Brain microvascular endothelial cell (primary cell): ENCODE measurements around the gene GCHFR.

Source experiments
- DNase-seq: peaks from one replicate; pipeline ENCODE4 v3.0.0-alpha.2; 2020
- H3K27ac ChIP-seq: fragments of 250-450 bp; sonication (Bioruptor Pico); 2 replicates; pipeline ENCODE4 v1.5.1; 2020; ENCODE audit warnings: mild to moderate bottlenecking, moderate library complexity
- H3K27me3 ChIP-seq: fragments of 250-450 bp; sonication (Bioruptor Pico); replicated peaks from 2 replicates; pipeline ENCODE4 v1.5.1; 2020; ENCODE audit warnings: mild to moderate bottlenecking
- H3K36me3 ChIP-seq: fragments of 250-450 bp; sonication (Bioruptor Pico); replicated peaks from 2 replicates; pipeline ENCODE4 v1.5.1; 2020; ENCODE audit warnings: mild to moderate bottlenecking
- H3K4me3 ChIP-seq: 2 replicates; pipeline ENCODE4 v1.5.1; 2011; ENCODE audit warnings: low read depth, mild to moderate bottlenecking, control low read depth, low read length, moderate library complexity
- in situ Hi-C: cut with HindIII; loops from 2 replicates; pipeline ENCODE4 v1.10.0; 2017; ENCODE audit warnings: low sequenced_read_pairs, low pct_ligation_motif_present
- TF ChIP-seq, protein P1 (sequence below): IDR thresholded peaks from 2 replicates; pipeline ENCODE4 v1.5.1; 2011; ENCODE audit warnings: low read depth, mild to moderate bottlenecking, moderate library complexity, low read length, control low read depth, inconsistent platforms; ENCODE audit errors: missing control alignments

The GCHFR gene

GRCh38 chr15:40775740-40776536 lies 12.1 kb downstream of the GCHFR start:
- in situ Hi-C loops = no loop called here
- TF ChIP-seq, protein P1, sequence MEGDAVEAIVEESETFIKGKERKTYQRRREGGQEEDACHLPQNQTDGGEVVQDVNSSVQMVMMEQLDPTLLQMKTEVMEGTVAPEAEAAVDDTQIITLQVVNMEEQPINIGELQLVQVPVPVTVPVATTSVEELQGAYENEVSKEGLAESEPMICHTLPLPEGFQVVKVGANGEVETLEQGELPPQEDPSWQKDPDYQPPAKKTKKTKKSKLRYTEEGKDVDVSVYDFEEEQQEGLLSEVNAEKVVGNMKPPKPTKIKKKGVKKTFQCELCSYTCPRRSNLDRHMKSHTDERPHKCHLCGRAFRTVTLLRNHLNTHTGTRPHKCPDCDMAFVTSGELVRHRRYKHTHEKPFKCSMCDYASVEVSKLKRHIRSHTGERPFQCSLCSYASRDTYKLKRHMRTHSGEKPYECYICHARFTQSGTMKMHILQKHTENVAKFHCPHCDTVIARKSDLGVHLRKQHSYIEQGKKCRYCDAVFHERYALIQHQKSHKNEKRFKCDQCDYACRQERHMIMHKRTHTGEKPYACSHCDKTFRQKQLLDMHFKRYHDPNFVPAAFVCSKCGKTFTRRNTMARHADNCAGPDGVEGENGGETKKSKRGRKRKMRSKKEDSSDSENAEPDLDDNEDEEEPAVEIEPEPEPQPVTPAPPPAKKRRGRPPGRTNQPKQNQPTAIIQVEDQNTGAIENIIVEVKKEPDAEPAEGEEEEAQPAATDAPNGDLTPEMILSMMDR = no peak
- DNase-seq = no peak
- Histone ChIP-seq H3K36me3 (peaks cover 54% of the 10 kb centered on the region), H3K27ac (no peak overlapping the region), H3K4me3 (no peak overlapping the region), H3K27me3 (no peaks in the 10 kb centered on the region)

DNA sequence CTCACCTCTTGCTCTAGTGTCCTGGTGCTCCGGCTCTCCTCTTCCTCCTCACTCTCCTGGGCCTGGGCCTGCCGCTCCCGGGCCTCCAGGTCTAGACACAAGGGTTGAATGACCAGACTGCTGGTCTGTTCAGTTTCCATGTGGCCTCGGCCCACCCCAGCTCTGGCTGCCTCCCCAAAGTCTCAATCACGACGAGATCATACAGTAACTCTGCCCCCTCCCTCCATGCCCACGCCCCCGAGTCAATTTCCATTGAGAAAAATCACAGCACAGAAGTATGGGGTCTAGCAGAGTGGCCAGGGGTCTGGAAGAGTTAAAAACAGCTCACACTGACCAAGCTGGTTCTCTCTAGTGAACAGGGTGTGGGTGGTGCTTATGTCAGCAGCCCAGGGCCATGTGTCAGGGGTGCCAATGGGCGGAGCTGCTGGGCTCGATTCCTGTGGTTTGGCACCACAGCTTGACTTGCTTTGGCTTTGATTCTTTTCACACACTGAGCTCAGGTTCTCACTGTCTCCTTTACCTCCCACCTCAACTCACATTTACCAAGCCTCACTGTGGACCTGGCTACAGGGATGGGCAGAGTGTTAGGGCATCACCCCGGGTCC lies 12.8 kb downstream of the GCHFR start:
- Histone ChIP-seq H3K27ac (no peak overlapping the region), H3K4me3 (no peak overlapping the region), H3K36me3 (peaks cover 54% of the 10 kb centered on the region), H3K27me3 (no peaks in the 10 kb centered on the region)
- in situ Hi-C loops = no loop called here
- TF ChIP-seq, protein P1 = no peak
- DNase-seq = no peak

DNA sequence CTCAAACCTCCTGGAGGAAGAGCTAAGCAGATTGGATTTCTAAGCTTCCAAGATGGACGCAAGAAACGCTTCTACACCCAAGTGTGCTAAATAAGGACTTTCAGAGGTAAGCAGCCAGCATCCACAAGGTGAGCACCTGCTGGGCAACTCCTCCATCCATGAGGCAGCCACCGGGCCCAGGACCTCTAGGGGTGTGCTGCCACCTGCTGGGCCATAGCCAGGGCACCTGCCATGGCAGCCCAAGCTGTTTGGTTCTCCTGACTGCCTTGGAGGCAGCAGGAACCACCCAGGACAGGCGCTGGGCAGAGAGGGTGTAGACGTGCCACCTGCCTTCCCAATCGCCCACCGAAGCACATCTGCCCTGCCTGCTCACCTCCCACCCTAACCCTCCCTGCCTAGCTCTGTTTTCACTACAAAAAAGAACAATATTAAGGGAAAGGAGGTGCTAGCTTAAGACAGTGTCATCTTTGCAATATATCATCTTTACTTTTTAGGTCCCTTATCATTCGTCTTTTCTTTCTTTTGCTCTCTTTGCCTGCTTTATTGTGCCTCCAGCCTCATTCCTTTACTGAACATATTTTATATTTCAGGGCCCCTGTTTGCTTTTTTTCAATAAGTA lies 18.9 kb downstream of the GCHFR start:
- Histone ChIP-seq H3K36me3 (peaks cover 14% of the 10 kb centered on the region), H3K4me3 (no peak overlapping the region), H3K27me3 (no peaks in the 10 kb centered on the region), H3K27ac (no peak overlapping the region)
- no peak for DNase-seq
- in situ Hi-C loops = no loop called here
- TF ChIP-seq, protein P1 = peak; percentile 73

DNA sequence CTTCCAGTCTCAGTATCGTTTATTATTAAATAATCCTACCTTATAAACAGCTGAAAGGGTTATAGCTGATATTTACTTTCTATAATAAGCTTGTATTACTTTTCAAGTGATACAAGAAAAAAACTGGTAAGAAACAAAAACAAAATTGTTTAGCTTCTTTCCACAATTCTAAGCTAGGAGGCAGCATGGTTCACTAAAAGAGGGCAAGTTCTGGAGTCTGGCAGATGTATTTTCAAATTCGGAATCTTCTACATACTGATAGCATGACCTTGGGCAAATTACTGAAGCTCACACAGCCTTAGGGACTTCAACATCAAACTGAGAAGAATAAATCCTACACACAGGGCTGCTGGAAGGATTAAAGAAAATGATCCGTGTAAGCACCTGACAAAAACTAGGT lies 21.3 kb downstream of the GCHFR start:
- Histone ChIP-seq H3K36me3 (no peaks in the 10 kb centered on the region), H3K27ac (no peak overlapping the region), H3K4me3 (no peak overlapping the region), H3K27me3 (no peaks in the 10 kb centered on the region)
- no peak for DNase-seq
- in situ Hi-C loops = no loop called here
- TF ChIP-seq, protein P1 = no peak

DNA sequence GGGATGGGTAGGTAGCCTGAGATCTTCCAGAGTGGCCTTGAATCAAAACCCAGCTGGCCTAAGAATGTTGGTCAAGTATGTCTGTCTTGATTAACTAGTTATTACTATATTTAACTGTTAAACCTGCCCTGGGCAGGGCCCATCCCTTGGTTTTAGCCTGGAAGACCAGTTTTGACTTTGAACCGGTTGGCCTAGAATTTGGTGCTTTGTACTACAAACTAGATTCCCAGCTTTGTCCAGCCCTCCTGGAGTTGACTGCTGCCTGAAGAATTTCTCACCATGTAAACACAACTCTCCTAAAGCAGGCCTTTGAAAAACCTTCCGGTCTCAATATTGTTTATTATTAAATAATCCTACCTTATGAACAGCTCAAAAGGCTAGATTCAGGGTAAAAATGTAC lies 21.9 kb downstream of the GCHFR start:
- Histone ChIP-seq H3K27me3 (no peaks in the 10 kb centered on the region), H3K4me3 (no peak overlapping the region), H3K36me3 (no peaks in the 10 kb centered on the region), H3K27ac (no peak overlapping the region)
- in situ Hi-C loops = no loop called here
- no peak for DNase-seq
- TF ChIP-seq, protein P1 = no peak
